A673 (cell line): Measurements from ENCODE around the gene TUT1.

ENCODE experiments used
- EZH2 ChIP-seq: fragments of 200-600 bp; sonication (generic); IDR thresholded peaks from 2 replicates; pipeline ENCODE4 v1.6.1; 2017; ENCODE audit warnings: borderline replicate concordance, low read depth, mild to moderate bottlenecking, mixed read lengths, antibody characterized with exemption, low read length; ENCODE audit not compliant: poor library complexity, severe bottlenecking
- TF ChIP-seq, protein P1 (sequence below): fragments of 300-800, 200-600 bp; sonication (generic); conservative IDR thresholded peaks from 2 replicates; pipeline ENCODE4 v1.5.1; 2017; ENCODE audit warnings: low read depth, mild to moderate bottlenecking, antibody characterized with exemption, low read length, moderate library complexity, mixed read lengths

GRCh38 chr11:62560566-62561103, 30.7 kb downstream of the TUT1 start:
- TF ChIP-seq, protein P1, sequence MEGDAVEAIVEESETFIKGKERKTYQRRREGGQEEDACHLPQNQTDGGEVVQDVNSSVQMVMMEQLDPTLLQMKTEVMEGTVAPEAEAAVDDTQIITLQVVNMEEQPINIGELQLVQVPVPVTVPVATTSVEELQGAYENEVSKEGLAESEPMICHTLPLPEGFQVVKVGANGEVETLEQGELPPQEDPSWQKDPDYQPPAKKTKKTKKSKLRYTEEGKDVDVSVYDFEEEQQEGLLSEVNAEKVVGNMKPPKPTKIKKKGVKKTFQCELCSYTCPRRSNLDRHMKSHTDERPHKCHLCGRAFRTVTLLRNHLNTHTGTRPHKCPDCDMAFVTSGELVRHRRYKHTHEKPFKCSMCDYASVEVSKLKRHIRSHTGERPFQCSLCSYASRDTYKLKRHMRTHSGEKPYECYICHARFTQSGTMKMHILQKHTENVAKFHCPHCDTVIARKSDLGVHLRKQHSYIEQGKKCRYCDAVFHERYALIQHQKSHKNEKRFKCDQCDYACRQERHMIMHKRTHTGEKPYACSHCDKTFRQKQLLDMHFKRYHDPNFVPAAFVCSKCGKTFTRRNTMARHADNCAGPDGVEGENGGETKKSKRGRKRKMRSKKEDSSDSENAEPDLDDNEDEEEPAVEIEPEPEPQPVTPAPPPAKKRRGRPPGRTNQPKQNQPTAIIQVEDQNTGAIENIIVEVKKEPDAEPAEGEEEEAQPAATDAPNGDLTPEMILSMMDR = peak; percentile 84
- no peak for TF ChIP-seq EZH2
